Tibial artery (tissue), 4 donors: ENCODE data around the gene TOLLIP.

Experiments
- DNase-seq, 2 donors: peaks; one replicate each; pipeline ENCODE4 v3.0.0-alpha.2; 2019
- H3K27ac ChIP-seq, 2 donors: fragments of 200-600 bp; sonication (generic) in 1 of 2; 1 replicate in 1 of 2; 2 replicates in 1 of 2; pipeline ENCODE4 v1.5.1; 2018 to 2019; ENCODE audit warnings: mild to moderate bottlenecking in 1 of 2
- H3K27me3 ChIP-seq, 2 donors: fragments of 200-600 bp; sonication (generic) in 1 of 2; one replicate each; pipeline versions ENCODE4 v1.5.1 to v1.6.0; 2016 to 2019
- H3K36me3 ChIP-seq, 3 donors: fragments of 200-600 bp; sonication (generic) in 2 of 3; one replicate each; pipeline ENCODE4 v1.5.1; 2016 to 2019; ENCODE audit warnings: mild to moderate bottlenecking in 2 of 3
- H3K4me1 ChIP-seq, 4 donors: fragments of 200-600 bp; sonication (generic) in 2 of 4; 1 replicate in 3 of 4; 2 replicates in 1 of 4; pipeline ENCODE4 v1.5.1; 2016 to 2019
- H3K4me3 ChIP-seq, 2 donors: fragments of 200-600 bp; sonication (generic) in 1 of 2; 1 replicate in 1 of 2; 2 replicates in 1 of 2; pipeline ENCODE4 v1.5.1; 2018 to 2019; ENCODE audit warnings: mild to moderate bottlenecking in 2 of 2
- H3K9me3 ChIP-seq, 3 donors: fragments of 200-600 bp; sonication (generic) in 1 of 3; one replicate each; pipeline ENCODE4 v1.5.1; 2016 to 2019
- intact Hi-C: fragments of 100-400 bp; cut with DNase I; formaldehyde crosslinking; loops from one replicate; pipeline ENCODE4 v1.15.0; 2023; ENCODE audit warnings: low total_unique reads
- TF ChIP-seq, protein P1 (sequence below), 2 experiments: fragments of 200-600 bp in 1 of 2; fragments of 450-650 bp in 1 of 2; IDR thresholded peaks; one replicate each; pipeline ENCODE4 v1.5.1; 2017 to 2019; ENCODE audit warnings: antibody characterized with exemption in 2 of 2, mild to moderate bottlenecking in 1 of 2, moderate library complexity in 1 of 2

Gene TOLLIP

DNA sequence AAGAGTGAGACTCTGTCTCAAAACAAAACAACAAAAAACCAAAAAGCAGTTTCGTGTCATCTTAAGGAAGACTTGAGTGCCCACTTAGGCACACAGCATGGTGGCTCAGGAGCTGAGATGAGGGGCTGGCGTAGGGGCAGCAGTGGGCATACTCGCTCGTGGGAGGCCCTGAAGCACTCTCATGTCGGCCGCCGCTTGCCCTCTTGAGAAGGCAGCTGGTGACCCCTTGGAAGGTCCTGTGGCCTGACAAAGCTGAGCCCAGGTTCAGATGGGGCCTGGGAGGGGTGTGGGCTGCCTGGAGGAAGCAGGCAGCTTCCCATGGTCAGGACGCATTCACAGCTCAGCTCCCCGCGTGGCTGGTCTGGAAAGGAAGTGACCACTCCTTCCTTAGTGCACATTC, 71.6 kb downstream of the TOLLIP start:
- no peak for DNase-seq
- TF ChIP-seq, protein P1, sequence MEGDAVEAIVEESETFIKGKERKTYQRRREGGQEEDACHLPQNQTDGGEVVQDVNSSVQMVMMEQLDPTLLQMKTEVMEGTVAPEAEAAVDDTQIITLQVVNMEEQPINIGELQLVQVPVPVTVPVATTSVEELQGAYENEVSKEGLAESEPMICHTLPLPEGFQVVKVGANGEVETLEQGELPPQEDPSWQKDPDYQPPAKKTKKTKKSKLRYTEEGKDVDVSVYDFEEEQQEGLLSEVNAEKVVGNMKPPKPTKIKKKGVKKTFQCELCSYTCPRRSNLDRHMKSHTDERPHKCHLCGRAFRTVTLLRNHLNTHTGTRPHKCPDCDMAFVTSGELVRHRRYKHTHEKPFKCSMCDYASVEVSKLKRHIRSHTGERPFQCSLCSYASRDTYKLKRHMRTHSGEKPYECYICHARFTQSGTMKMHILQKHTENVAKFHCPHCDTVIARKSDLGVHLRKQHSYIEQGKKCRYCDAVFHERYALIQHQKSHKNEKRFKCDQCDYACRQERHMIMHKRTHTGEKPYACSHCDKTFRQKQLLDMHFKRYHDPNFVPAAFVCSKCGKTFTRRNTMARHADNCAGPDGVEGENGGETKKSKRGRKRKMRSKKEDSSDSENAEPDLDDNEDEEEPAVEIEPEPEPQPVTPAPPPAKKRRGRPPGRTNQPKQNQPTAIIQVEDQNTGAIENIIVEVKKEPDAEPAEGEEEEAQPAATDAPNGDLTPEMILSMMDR (IDR thresholded peaks at IDR 0.05) = no peak
- H3K27ac ChIP-seq = no peak overlapping the region
- no peaks in the 10 kb centered on the region for H3K9me3 ChIP-seq
- H3K4me1 ChIP-seq = no peaks in the 10 kb centered on the region
- intact Hi-C loops = no loop called here
- no peaks in the 10 kb centered on the region for H3K36me3 ChIP-seq
- H3K27me3 ChIP-seq = no peaks in the 10 kb centered on the region
- no peak overlapping the region for H3K4me3 ChIP-seq

DNA sequence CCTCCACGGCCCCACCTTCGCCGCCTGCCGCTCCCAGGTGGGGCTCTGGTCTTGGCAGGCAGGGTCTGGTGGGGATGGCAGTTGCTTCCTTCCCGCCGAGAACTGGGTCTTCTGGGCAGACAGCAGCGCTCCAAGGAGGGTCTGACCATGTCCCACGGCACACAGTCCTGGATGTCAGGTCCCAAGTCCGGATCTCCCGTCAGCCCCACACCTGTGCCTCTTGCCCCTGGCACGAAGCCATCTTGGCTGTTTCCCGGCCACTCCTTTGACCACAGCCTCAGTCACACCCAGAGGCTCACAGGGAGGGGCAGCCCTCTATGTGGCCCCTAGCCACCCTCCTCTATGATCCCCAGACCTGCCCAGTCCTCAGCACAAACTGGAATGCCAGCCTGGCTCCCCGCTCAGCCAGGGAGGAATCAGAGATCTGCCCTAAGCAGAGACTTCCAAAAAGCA, 72.3 kb downstream of the TOLLIP start:
- H3K27ac ChIP-seq = no peak overlapping the region
- no peak for DNase-seq
- TF ChIP-seq, protein P1 (IDR thresholded peaks at IDR 0.05) = no peak
- intact Hi-C loops = no loop called here
- H3K27me3 ChIP-seq = no peaks in the 10 kb centered on the region
- no peaks in the 10 kb centered on the region for H3K9me3 ChIP-seq
- no peaks in the 10 kb centered on the region for H3K4me1 ChIP-seq
- no peaks in the 10 kb centered on the region for H3K36me3 ChIP-seq
- no peak overlapping the region for H3K4me3 ChIP-seq

DNA sequence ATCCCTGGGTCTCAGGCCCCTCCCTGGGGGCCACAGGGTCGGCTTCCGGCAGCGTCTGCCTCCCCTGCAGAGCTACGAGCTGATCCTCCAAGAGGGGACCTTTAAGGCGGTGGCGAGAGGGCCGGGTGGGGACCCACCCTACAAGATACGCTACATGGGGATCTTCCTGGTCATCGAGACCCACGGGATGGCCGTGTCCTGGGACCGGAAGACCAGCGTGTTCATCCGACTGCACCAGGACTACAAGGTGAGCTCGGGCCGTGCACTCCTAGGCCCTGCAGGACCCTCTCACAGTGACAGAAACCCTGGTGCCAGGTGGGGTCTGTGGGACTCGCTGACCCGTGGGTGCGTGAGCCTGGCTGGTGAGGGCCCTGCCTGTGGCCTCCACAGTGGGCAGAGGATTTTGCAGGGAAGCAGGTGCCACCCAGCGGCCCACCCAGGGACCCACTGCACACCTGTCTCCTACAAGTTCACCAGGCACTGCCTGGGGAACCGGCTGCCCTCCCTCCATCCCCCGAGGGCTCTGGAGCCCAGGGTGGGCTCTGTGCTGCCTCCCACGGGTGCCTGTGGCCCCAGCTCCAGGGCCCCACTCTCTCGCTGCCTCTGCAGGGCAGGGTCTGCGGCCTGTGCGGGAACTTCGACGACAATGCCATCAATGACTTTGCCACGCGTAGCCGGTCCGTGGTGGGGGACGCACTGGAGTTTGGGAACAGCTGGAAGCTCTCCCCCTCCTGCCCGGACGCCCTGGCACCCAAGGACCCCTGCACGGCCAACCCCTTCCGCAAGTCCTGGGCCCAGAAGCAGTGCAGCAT, 72.9 kb downstream of the TOLLIP start:
- Histone ChIP-seq H3K27me3 (peaks cover 0 to 6% of the 10 kb centered on the region in 2 donors), H3K9me3 (no peaks in the 10 kb centered on the region), H3K4me3 (no peak overlapping the region), H3K36me3 (no peaks in the 10 kb centered on the region), H3K27ac (no peak overlapping the region), H3K4me1 (no peaks in the 10 kb centered on the region)
- TF ChIP-seq, protein P1 (IDR thresholded peaks at IDR 0.05) = no peak
- peak in 1 of 2 donors; percentile 60 for DNase-seq
- intact Hi-C loops = no loop called here

DNA sequence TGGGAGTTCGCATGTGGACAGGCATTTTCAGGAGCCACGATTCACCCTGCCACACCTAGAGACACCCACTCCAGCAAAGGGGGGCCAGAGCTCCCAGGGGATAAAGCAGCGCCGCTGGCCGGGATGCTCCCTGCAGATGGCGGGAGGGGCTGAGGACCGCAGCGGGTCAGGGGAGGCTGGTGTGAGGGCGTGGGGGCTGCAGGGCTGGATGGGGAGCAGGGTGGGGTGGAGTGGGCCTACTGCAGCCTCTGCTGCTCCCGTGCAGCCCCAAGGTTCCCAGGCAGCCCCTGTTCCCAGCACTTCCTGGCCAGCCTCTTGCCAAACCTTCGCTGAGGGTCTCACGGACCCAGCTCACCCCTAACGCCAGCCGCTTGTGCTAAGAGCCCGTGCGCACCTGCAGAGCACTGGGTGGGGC, 73.5 kb downstream of the TOLLIP start:
- H3K27me3 ChIP-seq = peaks cover 0 to 12% of the 10 kb centered on the region in 2 donors
- TF ChIP-seq, protein P1 (IDR thresholded peaks at IDR 0.05) = no peak
- peak in 1 of 2 donors; percentile 55 for DNase-seq
- H3K36me3 ChIP-seq = no peaks in the 10 kb centered on the region
- intact Hi-C loops = no loop called here
- no peaks in the 10 kb centered on the region for H3K4me1 ChIP-seq
- no peak overlapping the region for H3K4me3 ChIP-seq
- H3K27ac ChIP-seq = no peak overlapping the region
- no peaks in the 10 kb centered on the region for H3K9me3 ChIP-seq

DNA sequence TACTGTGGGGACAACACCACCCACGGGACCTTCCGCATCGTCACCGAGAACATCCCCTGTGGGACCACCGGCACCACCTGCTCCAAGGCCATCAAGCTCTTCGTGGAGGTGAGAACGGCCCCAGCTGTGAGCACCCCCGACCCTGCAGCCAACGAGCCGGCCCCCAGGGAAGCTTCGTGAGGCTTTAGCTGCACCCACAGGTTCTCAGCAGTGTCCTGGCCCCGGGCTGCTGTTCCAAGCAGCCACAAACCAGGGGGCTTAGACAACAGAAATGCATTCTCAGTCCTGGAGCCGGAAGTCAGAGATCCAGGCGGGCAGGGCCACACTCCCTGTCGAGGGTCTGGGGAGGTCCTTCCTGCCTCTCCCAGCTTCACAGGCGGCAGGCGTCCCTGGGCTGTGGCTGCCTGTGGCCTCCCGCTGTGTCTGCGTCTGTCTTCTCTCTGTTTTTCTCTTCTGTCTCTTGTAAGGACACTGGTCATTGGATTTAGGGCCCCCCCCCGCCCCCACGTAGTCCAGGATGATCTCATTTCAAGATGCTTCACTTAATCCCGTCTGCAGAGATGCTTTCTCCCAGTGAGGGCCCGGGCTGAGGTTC, 74.0 kb downstream of the TOLLIP start:
- no peak overlapping the region for H3K27ac ChIP-seq
- intact Hi-C loops = no loop called here
- H3K4me1 ChIP-seq = no peaks in the 10 kb centered on the region
- TF ChIP-seq, protein P1 (IDR thresholded peaks at IDR 0.05) = no peak
- H3K4me3 ChIP-seq = no peak overlapping the region
- H3K27me3 ChIP-seq = peaks cover 0 to 17% of the 10 kb centered on the region in 2 donors
- H3K9me3 ChIP-seq = no peaks in the 10 kb centered on the region
- no peaks in the 10 kb centered on the region for H3K36me3 ChIP-seq
- peak in 1 of 2 donors; percentile 42 for DNase-seq
